Urothelium cell line (cell line): ENCODE measurements around the gene EXPH5.
A peak's percentile ranks its signal among the peaks of the same experiment; 100 is the strongest.

Source experiments
- DNase-seq: peaks from one replicate; pipeline ENCODE4 v3.0.0; 2011; ENCODE audit warnings: low spot score, mixed read lengths
- FAIRE-seq: peaks from 2 replicates; lab custom pipeline; 2011; peaks lifted over from hg19 to GRCh38; lab: Jason Lieb, UNC

The EXPH5 gene

GRCh38 chr11:108562746-108563581, 30.6 kb downstream of the EXPH5 start:
- DNase-seq (no peak), FAIRE-seq (no peak)

GRCh38 chr11:108561535-108561991, 32.0 kb downstream of the EXPH5 start:
- DNase-seq (no peak), FAIRE-seq (no peak)

GRCh38 chr11:108559904-108560303, 33.7 kb downstream of the EXPH5 start:
- no peak for DNase-seq
- FAIRE-seq, result no peak

GRCh38 chr11:108559340-108559739, 34.2 kb downstream of the EXPH5 start:
- no peak for FAIRE-seq
- DNase-seq, result no peak

DNA sequence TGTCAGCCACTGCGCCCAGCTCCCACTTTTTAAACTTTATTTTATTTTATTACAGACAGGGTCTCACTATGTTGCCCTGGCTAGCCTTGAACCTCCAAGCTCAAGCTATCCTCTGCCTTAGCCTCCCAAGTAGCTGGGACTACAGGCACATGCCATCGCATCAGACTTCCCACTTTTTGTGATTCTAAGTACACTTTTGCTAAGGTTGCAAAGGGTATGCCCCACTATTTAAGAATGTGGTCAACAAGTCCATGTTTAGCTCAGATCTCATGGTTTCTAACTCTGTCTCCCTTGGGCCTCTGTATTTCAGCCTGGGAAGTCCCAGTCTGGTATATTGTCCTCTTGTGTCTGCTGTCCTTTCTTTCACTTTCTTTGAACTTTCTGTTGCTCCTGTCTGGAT, 35.3 kb downstream of the EXPH5 start:
- no peak for FAIRE-seq
- DNase-seq, result no peak

- no peak for DNase-seq
- no peak for FAIRE-seq
Observed at GRCh38 chr11:108556019-108556418, 37.5 kb downstream of the EXPH5 start.

DNA sequence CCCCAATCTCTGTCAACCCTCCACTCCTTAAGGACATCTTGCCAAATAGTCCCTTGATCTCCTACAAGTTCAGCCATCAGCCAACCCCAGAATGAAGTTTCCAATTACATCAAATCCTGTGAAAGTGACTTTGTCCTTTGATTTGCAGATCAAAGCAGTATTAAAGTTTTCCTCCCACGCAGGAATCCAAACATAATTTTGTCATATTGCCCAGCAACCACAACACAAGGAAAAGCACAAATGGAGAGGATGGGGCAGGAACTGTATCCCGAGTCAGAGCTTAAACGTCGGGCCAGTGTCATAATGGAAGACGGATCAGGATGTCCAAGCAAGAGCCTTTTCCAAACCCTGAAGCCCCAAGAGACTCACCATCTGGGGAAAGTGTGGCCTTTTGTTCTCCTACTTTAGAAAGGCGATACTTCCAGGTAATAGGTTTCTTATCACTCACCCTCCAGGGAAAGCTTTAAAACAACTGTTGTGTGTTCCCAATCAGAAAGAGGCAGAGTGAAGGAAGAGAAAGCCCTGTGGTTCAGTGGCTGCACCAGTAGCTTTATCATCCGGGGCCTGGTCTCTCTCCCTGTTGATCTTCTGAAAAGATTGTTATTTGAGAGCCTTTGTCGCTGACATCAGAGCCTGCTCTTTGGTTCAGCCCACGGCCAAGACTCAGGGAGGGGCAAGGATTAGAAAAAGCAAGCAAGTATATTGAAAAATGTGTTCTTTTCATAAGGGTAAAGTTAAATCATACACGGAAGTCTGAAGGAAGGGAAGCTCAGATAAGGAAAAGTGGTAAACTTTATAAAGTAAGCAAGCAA, 41.7 kb downstream of the EXPH5 start:
- DNase-seq (no peak), FAIRE-seq (no peak)

DNA sequence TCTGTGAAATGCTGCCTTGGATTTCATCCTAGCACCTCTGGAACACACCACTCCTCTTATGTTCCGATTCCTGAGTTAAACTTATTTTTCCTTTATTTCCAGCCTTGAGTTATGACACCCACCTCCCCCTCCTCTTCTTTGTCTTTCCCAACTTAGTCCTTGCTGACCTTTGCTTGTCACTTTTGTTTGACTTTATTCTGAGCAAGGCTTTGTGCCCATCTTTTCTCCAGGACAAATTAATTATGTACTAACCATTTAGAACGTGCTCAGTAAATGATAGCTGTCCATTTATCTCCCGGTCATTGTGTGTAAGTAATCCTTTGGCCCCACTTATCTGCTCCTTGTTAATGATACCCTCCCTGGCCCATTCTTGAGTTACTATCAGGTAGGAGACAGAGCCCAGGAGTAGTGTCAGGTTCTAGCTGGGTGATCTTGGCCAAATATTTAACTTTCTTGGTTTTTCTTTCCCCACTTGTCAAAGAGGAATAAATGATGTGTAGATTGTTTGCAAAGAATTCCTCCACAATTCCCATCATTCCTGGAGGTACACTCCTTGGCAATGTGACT, 44.2 kb downstream of the EXPH5 start:
- FAIRE-seq (no peak), DNase-seq (no peak)

DNA sequence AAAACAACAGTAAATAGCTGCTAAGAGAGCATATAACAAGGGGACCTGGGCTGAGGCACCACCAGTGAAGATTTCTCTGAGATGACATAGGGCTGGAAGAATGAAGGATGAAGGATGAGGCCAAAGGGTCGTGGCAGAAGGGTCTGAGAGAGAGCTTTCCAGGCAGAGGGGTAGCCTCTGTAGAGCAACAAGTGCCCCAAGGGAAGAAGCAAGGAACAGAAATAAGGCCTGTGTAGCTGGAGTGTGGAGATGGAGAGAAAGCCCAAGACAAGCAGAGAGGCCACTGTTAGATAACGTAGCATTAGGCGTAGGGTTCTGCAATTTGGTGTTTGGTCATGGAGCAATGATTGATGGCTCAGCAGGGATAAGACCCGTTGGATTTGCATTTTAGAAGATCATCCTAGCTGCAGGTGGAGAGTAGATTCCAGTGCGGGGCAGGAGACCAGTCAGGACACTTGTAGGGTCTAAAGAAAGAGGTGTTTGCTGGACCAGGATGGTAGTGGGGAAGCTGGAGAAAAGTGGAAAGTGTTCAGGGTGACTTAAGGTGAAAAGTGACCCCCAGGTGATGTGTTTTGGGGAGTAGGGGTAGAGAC, 47.6 kb downstream of the EXPH5 start:
- DNase-seq, result no peak
- no peak for FAIRE-seq

- DNase-seq (no peak), FAIRE-seq (no peak)
Observed at GRCh38 chr11:108543316-108543964, 50.1 kb downstream of the EXPH5 start.

- no peak for DNase-seq
- no peak for FAIRE-seq
Observed at GRCh38 chr11:108541531-108541930, 52.0 kb downstream of the EXPH5 start.

DNA sequence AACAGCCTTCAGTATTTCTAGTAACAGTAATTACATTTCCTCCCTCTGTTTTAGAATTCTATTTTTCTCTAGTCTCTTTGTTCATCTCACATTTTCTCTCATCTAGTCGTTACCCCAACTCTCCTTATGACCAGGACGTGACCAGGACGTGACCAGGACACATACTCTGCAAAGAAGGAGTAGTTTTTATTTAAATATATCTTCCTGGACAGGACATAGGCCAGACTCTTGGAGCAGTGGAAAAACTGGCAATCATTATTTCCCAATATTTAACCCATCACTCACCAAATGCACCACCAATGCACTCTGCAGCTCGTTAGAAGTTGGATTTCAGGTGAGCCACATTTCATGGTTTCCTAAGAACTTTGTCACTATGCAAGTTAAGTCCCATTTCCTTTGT, 55.1 kb downstream of the EXPH5 start:
- no peak for DNase-seq
- no peak for FAIRE-seq

DNA sequence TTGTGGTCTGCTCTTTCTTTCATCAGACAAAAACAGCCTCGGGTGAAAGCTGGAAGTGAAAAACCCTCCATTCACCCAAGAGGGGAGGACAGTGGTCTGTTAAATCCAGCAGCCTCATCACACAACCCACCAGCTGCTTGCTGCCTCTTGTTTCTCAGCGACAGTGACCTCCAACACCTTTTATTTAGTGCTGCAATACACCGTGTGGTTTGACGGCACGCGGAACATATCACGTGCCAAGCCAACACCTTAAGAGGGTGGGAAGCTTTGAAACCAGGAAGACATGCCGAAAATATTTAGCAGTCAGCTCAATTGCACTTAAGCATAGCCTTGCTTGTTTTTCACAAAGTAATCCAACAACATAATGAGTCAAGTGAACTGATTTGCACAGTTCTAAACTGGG, 55.5 kb downstream of the EXPH5 start:
- DNase-seq (no peak), FAIRE-seq (no peak)

- DNase-seq (no peak), FAIRE-seq (no peak)
Observed at GRCh38 chr11:108536783-108537182, 56.8 kb downstream of the EXPH5 start.

- DNase-seq (no peak), FAIRE-seq (no peak)
Observed at GRCh38 chr11:108535384-108535955, 58.1 kb downstream of the EXPH5 start.

DNA sequence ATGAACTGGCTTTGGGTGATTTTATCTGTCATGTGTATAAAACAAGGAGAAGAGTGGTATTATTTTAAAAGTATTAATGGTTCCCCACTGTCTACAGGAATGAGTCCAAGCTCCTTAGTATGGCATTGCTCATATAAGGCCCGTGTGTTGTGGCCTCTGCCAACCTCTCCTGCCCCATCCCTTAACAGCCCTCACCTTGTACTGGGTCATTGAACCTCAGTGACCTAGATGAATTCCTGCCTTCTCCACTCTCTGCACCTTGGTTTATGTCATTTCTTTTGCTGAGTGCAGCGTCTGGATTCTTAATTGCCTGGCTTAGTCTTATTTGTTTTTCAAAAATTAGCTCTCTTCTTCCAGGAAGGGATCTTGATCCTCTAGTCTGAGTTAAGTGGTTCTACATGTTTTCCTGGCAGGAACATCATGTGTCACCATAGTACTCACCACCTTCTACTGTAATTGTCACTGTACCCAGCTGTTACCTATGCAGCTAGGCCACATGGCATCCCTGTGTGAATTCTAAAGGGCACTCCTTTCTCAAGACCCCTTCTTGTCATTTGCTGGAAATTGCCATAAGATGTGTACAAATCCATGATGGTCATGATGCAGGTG, 59.2 kb downstream of the EXPH5 start:
- FAIRE-seq, result no peak
- no peak for DNase-seq

GRCh38 chr11:108530426-108530825, 63.1 kb downstream of the EXPH5 start:
- no peak for DNase-seq
- FAIRE-seq, result peak; percentile 61

DNA sequence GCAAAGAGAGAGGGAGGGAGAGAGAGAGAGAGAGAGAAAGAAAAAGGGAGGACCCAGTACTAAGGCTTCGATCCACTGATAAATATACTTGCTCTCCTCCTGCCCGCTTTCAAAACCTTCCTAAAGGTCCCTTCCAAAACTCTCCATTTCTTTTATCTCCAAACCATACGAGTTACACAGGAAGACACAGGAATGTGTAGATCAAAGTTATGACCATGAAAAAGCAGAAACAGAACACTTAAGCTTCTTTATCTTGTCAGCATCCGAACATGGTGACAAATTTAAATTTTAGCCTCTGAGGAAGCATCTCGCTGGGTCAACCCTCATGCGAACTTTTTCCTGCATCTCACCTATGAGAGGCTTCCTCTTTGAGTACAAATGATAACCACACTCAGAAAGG, 66.2 kb downstream of the EXPH5 start:
- DNase-seq, result no peak
- no peak for FAIRE-seq

GRCh38 chr11:108525161-108525560, 68.4 kb downstream of the EXPH5 start:
- DNase-seq (no peak), FAIRE-seq (no peak)

DNA sequence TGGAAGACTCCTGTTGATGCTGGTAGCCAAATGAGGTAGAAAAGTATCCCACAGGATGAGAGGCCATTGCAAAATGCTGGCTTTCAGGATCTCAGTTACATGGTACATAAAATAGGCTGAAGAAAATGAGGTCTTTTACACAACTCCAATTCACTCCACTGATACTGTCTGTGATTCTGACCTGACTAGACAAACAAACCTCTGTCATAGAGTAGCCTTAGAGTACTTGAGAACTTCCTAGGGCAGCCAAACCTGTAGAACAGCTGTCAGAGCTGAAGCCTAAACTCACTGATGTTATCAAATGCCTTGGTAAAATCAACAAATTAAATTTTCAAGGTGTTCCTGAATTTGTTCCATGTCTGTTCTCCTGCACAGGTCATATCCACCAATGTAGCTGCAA, 69.1 kb downstream of the EXPH5 start:
- DNase-seq (no peak), FAIRE-seq (no peak)
